DMS53 treated with DMSO at 0.1 percent for 48 hours (cell line): Measurements from ENCODE around the gene SLC25A13.
"Not testable (repeated sequence)": the region's sequence is repeated elsewhere in the genome, so short reads cannot be mapped to it uniquely, and the experiment has no call there.

ENCODE experiments used
- DNase-seq: peaks from one replicate; lab custom pipeline; 2025; ENCODE audit not compliant: unreplicated experiment; lab: John Stamatoyannopoulos, UW

The SLC25A13 gene

GRCh38 chr7:96326752-96327151 is 4.9 kb upstream of the SLC25A13 start:
- DNase-seq, result not testable (repeated sequence)

GRCh38 chr7:96322847-96323461 is 1.1 kb upstream of the SLC25A13 start:
- no peak for DNase-seq

GRCh38 chr7:96322373-96322695 is 436 bp upstream of the SLC25A13 start:
- DNase-seq, result no peak

- peak; percentile 77 for DNase-seq
These were observed 754 bp downstream of the SLC25A13 start for GRCh38 chr7:96321031-96321657.

- DNase-seq, result no peak
These were observed 1.5 kb downstream of the SLC25A13 start for GRCh38 chr7:96320442-96320841.

- DNase-seq, result no peak
These were observed 2.5 kb downstream of the SLC25A13 start for GRCh38 chr7:96319439-96319838.

- no peak for DNase-seq
These were observed 4.9 kb downstream of the SLC25A13 start for GRCh38 chr7:96316949-96317348.

- DNase-seq, result no peak
These were observed 6.8 kb downstream of the SLC25A13 start for GRCh38 chr7:96315125-96315512.

- DNase-seq, result no peak
These were observed 7.3 kb downstream of the SLC25A13 start for GRCh38 chr7:96314402-96315124.

GRCh38 chr7:96313940-96314339 is 8.0 kb downstream of the SLC25A13 start:
- no peak for DNase-seq

GRCh38 chr7:96312502-96312901 is 9.4 kb downstream of the SLC25A13 start:
- DNase-seq, result no peak

- no peak for DNase-seq
These were observed 9.9 kb downstream of the SLC25A13 start for GRCh38 chr7:96311967-96312366.

- no peak for DNase-seq
These were observed 11.8 kb downstream of the SLC25A13 start for GRCh38 chr7:96310110-96310509.

GRCh38 chr7:96308950-96309263 is 13.0 kb downstream of the SLC25A13 start:
- no peak for DNase-seq

- DNase-seq, result no peak
These were observed 13.5 kb downstream of the SLC25A13 start for GRCh38 chr7:96308253-96308949.

GRCh38 chr7:96306385-96307125 is 15.3 kb downstream of the SLC25A13 start:
- DNase-seq, result no peak

- no peak for DNase-seq
These were observed 16.0 kb downstream of the SLC25A13 start for GRCh38 chr7:96305915-96306314.

GRCh38 chr7:96304573-96304972 is 17.3 kb downstream of the SLC25A13 start:
- no peak for DNase-seq

- no peak for DNase-seq
These were observed 18.0 kb downstream of the SLC25A13 start for GRCh38 chr7:96303686-96304443.

- DNase-seq, result peak; percentile 14
These were observed 18.7 kb downstream of the SLC25A13 start for GRCh38 chr7:96303105-96303685.
